ENCODE results near the gene DDIT3.
"Not testable (repeated sequence)": the region's sequence is repeated elsewhere in the genome, so short reads cannot be mapped to it uniquely, and the experiment has no call there.

DDIT3 gene

GRCh38 chr12:57513266-57513665 lies 7.0 kb downstream of the DDIT3 start:
- TF ChIP-seq CTCF (conservative IDR thresholded peaks at IDR 0.05; ENCODE audit: control insufficient read depth, insufficient read depth, low read depth, low read length), result no peak
- no peak for DNase-seq (ENCODE audit: low read depth)
- no peak overlapping the region for H3K4me3 ChIP-seq (ENCODE audit: control insufficient read depth, low read depth, low read length)

GRCh38 chr12:57512665-57513064 lies 7.6 kb downstream of the DDIT3 start:
- no peak overlapping the region for H3K4me3 ChIP-seq (ENCODE audit: control insufficient read depth, low read depth, low read length)
- TF ChIP-seq CTCF (conservative IDR thresholded peaks at IDR 0.05; ENCODE audit: control insufficient read depth, insufficient read depth, low read depth, low read length), result no peak
- DNase-seq (ENCODE audit: low read depth), result no peak

DNA sequence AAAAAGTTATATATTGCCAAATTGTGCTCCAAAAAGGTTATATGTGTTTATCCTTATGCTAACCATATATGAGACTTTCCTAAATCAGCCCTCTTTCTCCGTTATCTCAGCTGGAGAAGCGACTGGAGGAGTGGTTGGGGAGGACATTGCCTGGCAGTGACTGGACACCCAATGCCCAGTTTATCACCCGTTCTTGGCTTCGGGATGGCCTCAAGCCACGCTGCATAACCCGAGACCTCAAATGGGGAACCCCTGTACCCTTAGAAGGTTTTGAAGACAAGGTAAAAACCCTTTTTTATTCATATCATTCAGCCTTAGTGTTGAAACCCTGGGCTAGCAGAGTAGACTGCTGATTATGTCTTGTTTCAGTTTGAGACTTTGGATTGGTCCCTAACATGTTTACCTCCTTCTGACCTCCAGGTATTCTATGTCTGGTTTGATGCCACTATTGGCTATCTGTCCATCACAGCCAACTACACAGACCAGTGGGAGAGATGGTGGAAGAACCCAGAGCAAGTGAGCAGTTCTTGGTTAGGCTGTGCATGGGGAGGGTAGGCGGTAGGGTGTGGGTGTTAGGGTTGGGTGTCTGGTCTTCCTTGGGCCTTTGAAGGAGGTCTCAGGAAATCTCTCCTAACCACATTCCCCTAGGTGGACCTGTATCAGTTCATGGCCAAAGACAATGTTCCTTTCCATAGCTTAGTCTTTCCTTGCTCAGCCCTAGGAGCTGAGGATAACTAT lies 8.6 kb downstream of the DDIT3 start:
- TF ChIP-seq CTCF (conservative IDR thresholded peaks at IDR 0.05; ENCODE audit: control insufficient read depth, insufficient read depth, low read depth, low read length), result no peak
- no peak for DNase-seq (ENCODE audit: low read depth)
- no peak overlapping the region for H3K4me3 ChIP-seq (ENCODE audit: control insufficient read depth, low read depth, low read length)

DNA sequence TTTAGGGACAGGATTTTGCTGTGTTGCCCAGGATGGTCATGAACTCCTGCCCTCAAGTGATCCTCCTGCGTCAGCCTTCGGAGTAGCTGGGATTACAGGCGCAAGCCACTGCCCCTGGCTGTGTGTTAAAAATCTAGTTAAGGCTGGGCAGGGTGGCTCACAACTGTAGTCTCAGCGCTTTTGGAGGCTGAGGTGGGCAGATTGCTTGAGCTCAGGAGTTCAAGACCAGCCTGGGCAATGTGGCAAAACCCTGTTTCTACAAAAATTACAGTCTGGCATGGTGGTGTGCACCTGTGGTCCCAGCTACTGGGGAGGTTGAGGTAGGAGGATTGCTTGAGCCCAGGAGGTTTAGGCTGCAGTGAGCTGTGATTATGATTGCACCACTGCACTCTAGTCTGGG lies 9.2 kb downstream of the DDIT3 start:
- no peak overlapping the region for H3K4me3 ChIP-seq (ENCODE audit: control insufficient read depth, low read depth, low read length)
- no peak for DNase-seq (ENCODE audit: low read depth)
- TF ChIP-seq CTCF (conservative IDR thresholded peaks at IDR 0.05; ENCODE audit: control insufficient read depth, insufficient read depth, low read depth, low read length), result no peak

GRCh38 chr12:57507796-57508195 lies 12.5 kb downstream of the DDIT3 start:
- H3K4me3 ChIP-seq (ENCODE audit: control insufficient read depth, low read depth, low read length); DNase-seq (ENCODE audit: low read depth): not testable (repeated sequence)

GRCh38 chr12:57506541-57506940 lies 13.8 kb downstream of the DDIT3 start:
- H3K4me3 ChIP-seq (ENCODE audit: control insufficient read depth, low read depth, low read length); DNase-seq (ENCODE audit: low read depth): not testable (repeated sequence)

DNA sequence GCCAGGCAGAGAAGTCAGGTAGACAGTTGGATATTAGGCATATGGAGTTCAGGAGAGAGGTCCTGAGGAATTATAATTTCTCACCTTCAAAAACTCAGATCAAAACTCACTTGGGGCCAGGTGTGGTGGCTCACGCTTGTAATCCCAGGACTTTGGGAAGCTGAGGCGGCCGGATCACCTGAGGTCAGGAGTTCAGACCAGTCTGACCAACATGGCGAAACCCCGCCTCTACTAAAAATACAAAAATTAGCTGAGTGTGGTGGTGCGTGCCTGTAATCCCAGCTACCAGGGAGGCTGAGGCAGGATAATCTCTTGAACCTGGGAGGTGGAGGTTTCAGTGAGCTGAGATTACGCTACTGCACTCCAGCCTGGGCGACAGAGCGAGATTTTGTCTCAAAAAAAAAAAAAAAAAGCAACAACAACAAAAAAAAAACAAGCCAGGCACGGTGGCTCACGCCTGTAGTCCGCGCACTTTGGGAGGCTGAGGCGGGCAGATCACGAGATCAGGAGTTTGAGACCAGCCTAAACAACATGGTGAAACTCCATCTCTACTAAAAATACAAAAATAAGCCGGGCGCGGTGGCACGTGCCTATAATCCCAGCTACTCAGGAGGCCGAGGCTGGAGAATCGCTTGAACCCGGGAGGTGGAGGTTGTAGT lies 17.9 kb downstream of the DDIT3 start:
- DNase-seq (ENCODE audit: low read depth), result not testable (repeated sequence)

GRCh38 chr12:57500213-57500612 lies 20.1 kb downstream of the DDIT3 start:
- no peak for TF ChIP-seq CTCF (conservative IDR thresholded peaks at IDR 0.05; ENCODE audit: control insufficient read depth, insufficient read depth, low read depth, low read length)
- DNase-seq (ENCODE audit: low read depth), result no peak
- no peak overlapping the region for H3K4me3 ChIP-seq (ENCODE audit: control insufficient read depth, low read depth, low read length)

More for the DNA sequence above, 17.9 kb downstream of the DDIT3 start:
- not testable (repeated sequence) for H3K4me3 ChIP-seq (ENCODE audit: control insufficient read depth, low read depth, low read length)
